ENCODE data around the gene MRPL3.

Gene MRPL3

DNA sequence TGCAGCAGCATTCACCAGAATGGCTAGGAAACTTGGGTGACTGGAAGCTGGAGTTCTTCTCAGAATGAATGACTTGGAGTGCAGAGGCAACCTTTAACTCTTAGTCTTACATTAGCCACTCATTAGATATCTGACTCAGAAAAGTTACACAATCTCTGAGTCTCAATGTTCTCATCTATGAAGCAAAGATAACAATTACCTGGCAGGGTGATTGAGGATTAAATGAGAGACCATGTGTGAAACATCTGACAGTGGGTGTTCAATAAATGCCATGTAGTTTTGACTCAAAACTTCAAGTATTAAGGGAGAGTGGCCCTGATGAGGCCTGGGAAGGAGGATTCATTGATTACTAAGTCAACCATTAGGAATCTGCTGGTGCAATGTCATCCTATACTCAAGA lies 48.3 kb downstream of the MRPL3 start:
- H3K27ac ChIP-seq (ENCODE audit: low read length): no peak overlapping the region
- no peaks in the 10 kb centered on the region for H3K9me3 ChIP-seq (ENCODE audit: control insufficient read depth, low read depth, low read length)
- H3K36me3 ChIP-seq (ENCODE audit: control insufficient read depth, low read depth, low read length): no peaks in the 10 kb centered on the region
- H3K9ac ChIP-seq (ENCODE audit: low read length): no peak overlapping the region
- no peak overlapping the region for H3K4me3 ChIP-seq (ENCODE audit: low read length)
- H3K27me3 ChIP-seq (ENCODE audit: control insufficient read depth, insufficient read depth, low read length): no peaks in the 10 kb centered on the region
- no peaks in the 10 kb centered on the region for H3K4me1 ChIP-seq (ENCODE audit: control insufficient read depth, low read depth, low read length)

DNA sequence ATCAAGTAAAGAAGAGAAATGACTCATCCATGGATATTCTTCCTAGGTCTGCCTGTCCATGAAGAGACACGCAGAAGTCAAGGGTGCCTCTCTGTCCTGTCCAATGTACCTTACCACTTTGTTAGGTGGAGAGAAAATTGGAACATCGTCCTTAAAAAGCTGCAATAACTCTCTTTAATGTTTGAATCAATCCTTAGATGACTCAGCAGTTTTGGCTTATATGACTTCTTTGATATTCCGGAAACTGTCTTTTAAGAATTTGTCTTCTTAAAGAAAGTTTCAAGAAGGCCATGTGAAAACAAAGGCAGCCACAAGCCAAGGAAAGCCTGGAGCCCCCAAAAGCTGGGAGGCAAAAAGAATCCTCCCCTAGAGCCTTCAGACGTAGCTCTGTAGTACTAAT lies 49.2 kb downstream of the MRPL3 start:
- no peaks in the 10 kb centered on the region for H3K27me3 ChIP-seq (ENCODE audit: control insufficient read depth, insufficient read depth, low read length)
- no peaks in the 10 kb centered on the region for H3K4me1 ChIP-seq (ENCODE audit: control insufficient read depth, low read depth, low read length)
- H3K9me3 ChIP-seq (ENCODE audit: control insufficient read depth, low read depth, low read length): no peaks in the 10 kb centered on the region
- H3K4me3 ChIP-seq (ENCODE audit: low read length): no peak overlapping the region
- no peak overlapping the region for H3K27ac ChIP-seq (ENCODE audit: low read length)
- H3K36me3 ChIP-seq (ENCODE audit: control insufficient read depth, low read depth, low read length): no peaks in the 10 kb centered on the region
- no peak overlapping the region for H3K9ac ChIP-seq (ENCODE audit: low read length)

DNA sequence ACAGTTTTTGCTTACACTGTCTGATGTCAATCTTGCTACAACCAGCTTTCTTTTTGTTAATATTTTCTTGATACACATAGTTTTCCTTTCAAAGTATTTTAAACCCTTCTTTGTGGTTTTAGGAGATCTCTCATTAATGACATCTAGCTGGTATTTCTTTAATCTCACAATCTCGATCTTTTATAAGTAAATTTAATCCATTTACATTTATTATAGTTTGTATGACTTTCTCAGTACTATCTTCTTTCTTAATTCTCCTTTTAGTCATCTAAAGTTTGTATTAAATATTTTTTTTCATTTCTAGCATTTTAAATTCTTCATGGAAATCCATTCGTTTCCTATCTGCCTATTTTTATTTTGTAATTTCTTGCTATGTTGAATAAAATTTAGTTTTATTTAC lies 55.4 kb downstream of the MRPL3 start:
- no peaks in the 10 kb centered on the region for H3K36me3 ChIP-seq (ENCODE audit: control insufficient read depth, low read depth, low read length)
- no peak overlapping the region for H3K9ac ChIP-seq (ENCODE audit: low read length)
- no peaks in the 10 kb centered on the region for H3K9me3 ChIP-seq (ENCODE audit: control insufficient read depth, low read depth, low read length)
- no peaks in the 10 kb centered on the region for H3K27me3 ChIP-seq (ENCODE audit: control insufficient read depth, insufficient read depth, low read length)
- no peak overlapping the region for H3K27ac ChIP-seq (ENCODE audit: low read length)
- H3K4me1 ChIP-seq (ENCODE audit: control insufficient read depth, low read depth, low read length): no peaks in the 10 kb centered on the region
- H3K4me3 ChIP-seq (ENCODE audit: low read length): no peak overlapping the region

DNA sequence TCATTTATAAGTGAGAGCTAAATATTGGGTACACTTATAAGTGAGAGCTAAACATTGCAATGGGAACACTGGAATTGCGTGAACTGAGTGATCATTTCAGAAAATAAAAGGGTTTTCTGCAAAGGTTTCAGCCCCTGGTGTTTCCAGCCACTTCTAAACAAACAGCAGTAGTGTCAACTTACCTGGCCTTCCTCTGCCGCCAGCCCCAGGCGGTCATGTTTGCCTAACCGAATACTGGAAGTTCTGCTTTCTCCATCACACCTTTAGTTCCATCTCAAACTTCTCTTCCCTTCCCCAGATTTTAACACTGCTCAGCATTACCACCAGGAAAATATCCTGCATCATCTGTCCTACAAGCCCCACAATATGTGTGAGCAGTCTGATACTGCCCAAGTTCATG lies 58.6 kb downstream of the MRPL3 start:
- H3K4me3 ChIP-seq (ENCODE audit: low read length): no peak overlapping the region
- H3K9ac ChIP-seq (ENCODE audit: low read length): no peak overlapping the region
- no peaks in the 10 kb centered on the region for H3K27me3 ChIP-seq (ENCODE audit: control insufficient read depth, insufficient read depth, low read length)
- no peaks in the 10 kb centered on the region for H3K4me1 ChIP-seq (ENCODE audit: control insufficient read depth, low read depth, low read length)
- H3K27ac ChIP-seq (ENCODE audit: low read length): no peak overlapping the region
- no peaks in the 10 kb centered on the region for H3K36me3 ChIP-seq (ENCODE audit: control insufficient read depth, low read depth, low read length)
- H3K9me3 ChIP-seq (ENCODE audit: control insufficient read depth, low read depth, low read length): no peaks in the 10 kb centered on the region

DNA sequence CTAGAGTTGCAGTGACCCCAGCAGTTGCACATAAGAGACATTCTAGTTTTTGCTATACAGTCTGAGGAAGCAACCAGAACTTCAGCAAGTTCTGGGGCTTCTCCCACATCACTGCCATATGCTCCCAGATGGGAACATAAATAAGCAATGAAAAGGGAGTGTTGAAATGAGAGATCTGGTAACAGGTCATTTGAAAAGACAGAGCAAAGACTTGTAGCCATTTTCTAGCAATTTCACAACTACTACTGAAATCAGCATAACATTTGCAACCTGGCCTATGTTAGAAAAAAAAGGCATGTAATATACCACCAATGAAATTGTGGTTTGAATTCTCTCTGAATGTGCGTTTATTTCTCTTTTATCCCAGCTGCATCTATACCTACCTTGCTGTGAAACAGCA lies 63.7 kb downstream of the MRPL3 start:
- Histone ChIP-seq H3K9me3 (ENCODE audit: control insufficient read depth, low read depth, low read length) (no peaks in the 10 kb centered on the region), H3K4me3 (ENCODE audit: low read length) (no peak overlapping the region), H3K27me3 (ENCODE audit: control insufficient read depth, insufficient read depth, low read length) (no peaks in the 10 kb centered on the region), H3K36me3 (ENCODE audit: control insufficient read depth, low read depth, low read length) (no peaks in the 10 kb centered on the region), H3K27ac (ENCODE audit: low read length) (no peak overlapping the region), H3K4me1 (ENCODE audit: control insufficient read depth, low read depth, low read length) (no peaks in the 10 kb centered on the region), H3K9ac (ENCODE audit: low read length) (no peak overlapping the region)

DNA sequence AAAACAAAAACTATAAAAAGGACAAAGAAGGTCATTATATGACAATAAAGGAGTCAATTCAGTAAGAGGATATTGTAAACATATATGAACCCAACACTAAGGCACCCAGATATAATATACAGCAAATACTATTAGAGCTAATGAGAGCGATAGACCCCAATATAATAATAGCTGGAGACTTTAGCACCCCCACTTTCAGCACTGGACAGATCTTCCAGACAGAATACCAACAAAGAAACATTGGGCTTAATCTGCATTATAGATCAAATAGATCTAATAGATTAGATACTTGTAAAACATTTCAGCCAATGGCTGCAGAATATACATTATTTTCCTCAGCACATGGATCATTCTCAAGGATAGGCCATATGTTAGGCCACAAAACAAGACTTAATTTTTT lies 67.8 kb downstream of the MRPL3 start:
- Histone ChIP-seq H3K27ac (ENCODE audit: low read length) (no peak overlapping the region), H3K4me1 (ENCODE audit: control insufficient read depth, low read depth, low read length) (no peaks in the 10 kb centered on the region), H3K9me3 (ENCODE audit: control insufficient read depth, low read depth, low read length) (no peaks in the 10 kb centered on the region), H3K36me3 (ENCODE audit: control insufficient read depth, low read depth, low read length) (no peaks in the 10 kb centered on the region), H3K27me3 (ENCODE audit: control insufficient read depth, insufficient read depth, low read length) (no peaks in the 10 kb centered on the region), H3K9ac (ENCODE audit: low read length) (no peak overlapping the region), H3K4me3 (ENCODE audit: low read length) (no peak overlapping the region)

DNA sequence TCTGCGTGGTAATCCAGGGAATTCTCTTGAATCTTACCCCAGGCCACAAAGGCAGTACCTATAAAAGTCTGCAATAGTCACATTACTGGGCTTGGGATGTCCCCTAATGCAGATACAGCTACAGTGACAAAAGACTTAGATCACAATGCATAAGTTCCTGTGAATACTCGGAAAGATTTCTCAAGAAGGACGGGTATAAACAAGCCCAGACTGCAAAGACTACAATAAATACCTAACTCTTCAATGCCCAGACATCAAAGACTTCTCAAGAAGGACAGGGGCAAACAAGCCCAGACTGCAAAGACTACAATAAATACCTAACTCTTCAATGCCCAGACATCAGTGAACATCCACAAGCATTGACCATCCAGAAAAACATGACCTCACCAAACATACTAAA lies 70.3 kb downstream of the MRPL3 start:
- no peaks in the 10 kb centered on the region for H3K4me1 ChIP-seq (ENCODE audit: control insufficient read depth, low read depth, low read length)
- H3K27ac ChIP-seq (ENCODE audit: low read length): no peak overlapping the region
- no peaks in the 10 kb centered on the region for H3K36me3 ChIP-seq (ENCODE audit: control insufficient read depth, low read depth, low read length)
- no peaks in the 10 kb centered on the region for H3K27me3 ChIP-seq (ENCODE audit: control insufficient read depth, insufficient read depth, low read length)
- no peaks in the 10 kb centered on the region for H3K9me3 ChIP-seq (ENCODE audit: control insufficient read depth, low read depth, low read length)
- no peak overlapping the region for H3K9ac ChIP-seq (ENCODE audit: low read length)
- no peak overlapping the region for H3K4me3 ChIP-seq (ENCODE audit: low read length)

DNA sequence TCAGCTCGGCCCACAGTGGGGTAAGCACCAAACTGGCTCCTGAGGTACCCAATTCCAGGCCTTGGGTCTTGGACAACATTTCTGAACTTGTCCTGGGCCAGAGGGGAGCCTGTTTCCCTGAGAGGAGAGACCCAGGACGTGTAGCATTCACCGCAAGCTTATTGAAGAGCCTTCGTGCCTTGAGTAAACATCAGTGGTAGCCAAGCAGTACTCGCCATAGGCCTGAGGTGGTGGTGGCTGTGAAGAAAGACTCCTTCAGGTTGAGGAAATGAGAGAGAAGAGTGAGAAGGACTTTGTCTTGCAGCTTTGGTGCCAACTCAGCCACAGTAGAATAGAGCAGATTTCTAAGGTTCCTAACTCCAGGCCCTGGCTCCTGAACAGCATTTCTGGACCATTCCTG lies 71.0 kb downstream of the MRPL3 start:
- no peaks in the 10 kb centered on the region for H3K27me3 ChIP-seq (ENCODE audit: control insufficient read depth, insufficient read depth, low read length)
- H3K9ac ChIP-seq (ENCODE audit: low read length): no peak overlapping the region
- no peaks in the 10 kb centered on the region for H3K36me3 ChIP-seq (ENCODE audit: control insufficient read depth, low read depth, low read length)
- H3K9me3 ChIP-seq (ENCODE audit: control insufficient read depth, low read depth, low read length): no peaks in the 10 kb centered on the region
- no peak overlapping the region for H3K27ac ChIP-seq (ENCODE audit: low read length)
- no peak overlapping the region for H3K4me3 ChIP-seq (ENCODE audit: low read length)
- H3K4me1 ChIP-seq (ENCODE audit: control insufficient read depth, low read depth, low read length): peaks cover 5% of the 10 kb centered on the region

DNA sequence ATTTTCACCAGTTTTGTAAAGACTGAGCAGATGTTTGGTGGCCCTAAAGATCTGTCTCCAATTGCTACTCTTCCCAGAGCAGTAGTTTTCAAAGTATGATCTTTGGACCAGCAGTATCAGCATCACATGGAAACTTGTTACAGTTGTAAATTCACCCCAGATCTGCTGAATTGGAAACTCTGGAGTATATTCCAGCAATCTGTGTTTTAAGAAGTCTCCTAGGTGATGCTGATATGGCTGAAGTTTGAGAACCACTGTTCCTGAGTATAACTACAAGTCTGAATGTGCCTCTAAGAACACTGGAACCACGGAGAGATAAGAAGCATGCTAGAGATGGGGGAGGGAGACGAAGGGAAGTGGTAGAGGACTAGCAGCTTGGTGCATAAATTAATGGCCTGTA lies 75.5 kb downstream of the MRPL3 start:
- Histone ChIP-seq H3K27ac (ENCODE audit: low read length) (no peak overlapping the region), H3K36me3 (ENCODE audit: control insufficient read depth, low read depth, low read length) (no peaks in the 10 kb centered on the region), H3K9me3 (ENCODE audit: control insufficient read depth, low read depth, low read length) (no peaks in the 10 kb centered on the region), H3K9ac (ENCODE audit: low read length) (no peak overlapping the region), H3K4me1 (ENCODE audit: control insufficient read depth, low read depth, low read length) (peaks cover 6% of the 10 kb centered on the region), H3K27me3 (ENCODE audit: control insufficient read depth, insufficient read depth, low read length) (no peaks in the 10 kb centered on the region), H3K4me3 (ENCODE audit: low read length) (no peak overlapping the region)

DNA sequence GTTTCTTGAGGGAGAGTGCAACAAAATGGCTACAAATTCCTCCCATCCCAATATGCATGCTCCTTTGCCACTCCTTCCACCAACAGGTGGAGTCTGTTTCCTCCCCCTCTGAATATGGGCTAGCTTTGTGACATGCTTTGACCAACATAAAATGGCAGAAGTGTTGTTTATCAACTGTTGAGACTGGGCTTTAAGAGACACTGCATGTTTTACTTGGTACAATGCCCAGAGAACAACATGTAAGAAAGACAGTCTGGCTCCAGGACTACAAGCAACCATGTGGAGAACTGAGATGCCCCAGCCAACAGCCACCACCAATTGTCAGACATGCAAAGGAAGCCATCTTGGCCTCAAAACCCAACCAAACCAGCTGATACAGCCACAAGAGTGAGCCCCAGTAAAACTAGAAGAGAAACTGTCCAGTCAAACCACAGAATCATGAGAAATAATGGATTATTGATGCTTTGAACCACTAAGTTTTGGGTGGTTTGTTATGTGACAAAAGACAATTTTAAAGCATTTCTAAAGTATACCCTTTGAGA lies 80.7 kb downstream of the MRPL3 start:
- Histone ChIP-seq H3K4me3 (ENCODE audit: low read length) (no peak overlapping the region), H3K36me3 (ENCODE audit: control insufficient read depth, low read depth, low read length) (no peaks in the 10 kb centered on the region), H3K27ac (ENCODE audit: low read length) (no peak overlapping the region), H3K9ac (ENCODE audit: low read length) (no peak overlapping the region), H3K27me3 (ENCODE audit: control insufficient read depth, insufficient read depth, low read length) (no peaks in the 10 kb centered on the region), H3K4me1 (ENCODE audit: control insufficient read depth, low read depth, low read length) (peaks cover 3% of the 10 kb centered on the region), H3K9me3 (ENCODE audit: control insufficient read depth, low read depth, low read length) (no peaks in the 10 kb centered on the region)

DNA sequence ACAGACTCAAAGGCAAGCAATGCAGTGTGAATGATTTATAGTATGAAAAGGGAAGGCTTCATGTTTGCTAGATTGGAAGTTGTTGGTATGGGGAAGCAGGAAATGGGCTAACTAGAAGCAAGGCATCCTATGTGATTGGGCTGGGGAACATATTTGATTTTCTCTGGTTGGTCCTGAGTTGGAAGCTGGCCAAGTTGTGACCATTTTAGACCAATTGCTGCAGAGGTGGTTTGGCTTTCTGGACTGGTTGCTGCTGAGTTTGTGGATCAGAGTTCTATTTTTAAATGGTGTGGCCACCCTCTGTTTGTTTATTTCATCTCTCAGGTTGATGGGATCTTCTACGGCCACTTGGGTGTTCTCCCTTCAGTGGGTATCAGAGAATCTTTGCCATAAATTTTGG lies 81.5 kb downstream of the MRPL3 start:
- H3K36me3 ChIP-seq (ENCODE audit: control insufficient read depth, low read depth, low read length): no peaks in the 10 kb centered on the region
- no peak overlapping the region for H3K9ac ChIP-seq (ENCODE audit: low read length)
- H3K9me3 ChIP-seq (ENCODE audit: control insufficient read depth, low read depth, low read length): no peaks in the 10 kb centered on the region
- H3K27me3 ChIP-seq (ENCODE audit: control insufficient read depth, insufficient read depth, low read length): no peaks in the 10 kb centered on the region
- no peak overlapping the region for H3K27ac ChIP-seq (ENCODE audit: low read length)
- H3K4me3 ChIP-seq (ENCODE audit: low read length): no peak overlapping the region
- H3K4me1 ChIP-seq (ENCODE audit: control insufficient read depth, low read depth, low read length): no peaks in the 10 kb centered on the region

DNA sequence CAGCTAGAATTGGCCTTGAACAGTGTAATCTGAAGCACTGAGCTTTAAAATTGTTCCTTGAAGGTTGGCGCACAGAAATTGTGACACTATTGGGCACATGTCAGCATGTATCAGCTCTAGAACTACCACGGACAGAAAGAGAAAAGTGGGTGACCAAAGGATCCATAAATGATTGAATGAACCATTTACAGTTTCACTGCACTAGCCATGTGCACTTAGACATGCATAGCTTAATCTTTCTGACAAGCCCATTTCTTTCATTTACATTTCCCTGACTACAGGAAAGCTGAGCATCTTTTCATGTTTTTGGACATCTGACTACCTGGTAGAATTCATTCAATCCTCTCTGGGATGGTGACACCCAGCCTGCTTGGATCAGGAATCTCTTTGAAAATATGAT lies 85.0 kb downstream of the MRPL3 start:
- Histone ChIP-seq H3K36me3 (ENCODE audit: control insufficient read depth, low read depth, low read length) (no peaks in the 10 kb centered on the region), H3K27ac (ENCODE audit: low read length) (no peak overlapping the region)

More for the DNA sequence above, 85.0 kb downstream of the MRPL3 start:
- Histone ChIP-seq H3K27me3 (ENCODE audit: control insufficient read depth, insufficient read depth, low read length) (no peaks in the 10 kb centered on the region), H3K9ac (ENCODE audit: low read length) (no peak overlapping the region), H3K4me1 (ENCODE audit: control insufficient read depth, low read depth, low read length) (no peaks in the 10 kb centered on the region), H3K9me3 (ENCODE audit: control insufficient read depth, low read depth, low read length) (no peaks in the 10 kb centered on the region), H3K4me3 (ENCODE audit: low read length) (no peak overlapping the region)
